Measurements from ENCODE around the gene PPAN.

- TF ChIP-seq, protein P1, sequence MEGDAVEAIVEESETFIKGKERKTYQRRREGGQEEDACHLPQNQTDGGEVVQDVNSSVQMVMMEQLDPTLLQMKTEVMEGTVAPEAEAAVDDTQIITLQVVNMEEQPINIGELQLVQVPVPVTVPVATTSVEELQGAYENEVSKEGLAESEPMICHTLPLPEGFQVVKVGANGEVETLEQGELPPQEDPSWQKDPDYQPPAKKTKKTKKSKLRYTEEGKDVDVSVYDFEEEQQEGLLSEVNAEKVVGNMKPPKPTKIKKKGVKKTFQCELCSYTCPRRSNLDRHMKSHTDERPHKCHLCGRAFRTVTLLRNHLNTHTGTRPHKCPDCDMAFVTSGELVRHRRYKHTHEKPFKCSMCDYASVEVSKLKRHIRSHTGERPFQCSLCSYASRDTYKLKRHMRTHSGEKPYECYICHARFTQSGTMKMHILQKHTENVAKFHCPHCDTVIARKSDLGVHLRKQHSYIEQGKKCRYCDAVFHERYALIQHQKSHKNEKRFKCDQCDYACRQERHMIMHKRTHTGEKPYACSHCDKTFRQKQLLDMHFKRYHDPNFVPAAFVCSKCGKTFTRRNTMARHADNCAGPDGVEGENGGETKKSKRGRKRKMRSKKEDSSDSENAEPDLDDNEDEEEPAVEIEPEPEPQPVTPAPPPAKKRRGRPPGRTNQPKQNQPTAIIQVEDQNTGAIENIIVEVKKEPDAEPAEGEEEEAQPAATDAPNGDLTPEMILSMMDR (IDR thresholded peaks at IDR 0.05; ENCODE audit: low read length) = no peak
- no peak for TF ChIP-seq EZH2 (IDR thresholded peaks at IDR 0.05; ENCODE audit: borderline replicate concordance, low read length)
These were observed 33.0 kb downstream of the PPAN start for GRCh38 chr19:10138879-10139795.

All from OCI-LY1 (cell line).